Erythroblast (primary cell): ENCODE data around the gene ARL4D.

Experiments
- GATA1 ChIP-seq: IDR thresholded peaks from 2 replicates; pipeline ENCODE4 v1.6.1; 2011; ENCODE audit warnings: low read depth, mild to moderate bottlenecking, control low read depth, low read length, moderate library complexity
- POLR2A ChIP-seq: IDR thresholded peaks from 2 replicates; pipeline ENCODE4 v1.6.1; 2011; ENCODE audit warnings: mild to moderate bottlenecking, low read length

DNA sequence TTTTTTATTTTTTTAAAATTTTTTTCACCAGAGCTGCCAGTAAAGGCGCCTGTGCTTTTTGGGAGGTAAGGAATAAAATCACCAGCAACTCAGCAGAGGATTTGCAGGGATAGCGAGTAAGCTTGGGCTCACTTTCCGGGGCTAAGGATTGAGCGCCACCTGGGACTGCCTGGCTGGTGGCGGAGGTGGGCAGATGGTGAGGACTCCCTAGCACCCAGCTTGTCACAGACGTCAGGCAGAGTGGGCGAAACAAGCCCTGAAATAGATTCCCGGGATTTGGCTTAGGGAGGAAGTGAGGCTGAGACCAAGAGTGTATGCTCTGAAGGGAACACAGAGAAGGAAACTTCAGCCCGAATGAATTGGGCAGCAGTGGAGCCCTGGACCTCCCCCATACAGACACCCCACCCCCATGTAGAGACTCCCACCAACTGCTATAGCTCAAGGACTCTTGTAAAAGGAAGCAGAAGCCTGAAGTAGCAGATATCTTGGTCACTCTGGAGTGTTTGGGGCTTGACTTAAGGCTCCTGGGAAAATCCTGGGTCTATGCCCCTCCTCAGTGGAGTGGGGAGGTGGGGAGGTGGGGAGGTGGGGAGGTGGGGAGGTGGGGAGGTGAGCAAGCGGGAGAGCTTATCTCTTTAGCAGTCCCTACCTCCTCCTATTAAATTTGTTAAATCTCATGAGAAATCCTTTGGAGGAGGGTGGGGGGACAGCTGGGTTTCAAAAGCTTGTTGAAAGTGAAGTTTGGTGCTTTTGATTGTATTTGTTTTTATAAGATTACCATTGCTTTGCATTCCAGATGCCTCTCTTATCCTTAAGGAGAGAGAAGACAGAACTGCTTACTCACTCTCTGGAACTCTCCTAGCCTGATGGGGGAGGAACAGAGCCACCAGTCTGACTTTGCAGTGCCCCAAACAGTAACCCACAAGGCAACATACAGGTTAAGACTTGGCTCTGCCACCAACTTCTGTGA, 8.2 kb downstream of the ARL4D start:
- TF ChIP-seq POLR2A (no peak), GATA1 (no peak)
